ENCODE measurements around the gene DEXI.

Gene DEXI

GRCh38 chr16:10892782-10893318 is 49.4 kb downstream of the DEXI start:
- no peak for DNase-seq
- ATAC-seq, result no peak

DNA sequence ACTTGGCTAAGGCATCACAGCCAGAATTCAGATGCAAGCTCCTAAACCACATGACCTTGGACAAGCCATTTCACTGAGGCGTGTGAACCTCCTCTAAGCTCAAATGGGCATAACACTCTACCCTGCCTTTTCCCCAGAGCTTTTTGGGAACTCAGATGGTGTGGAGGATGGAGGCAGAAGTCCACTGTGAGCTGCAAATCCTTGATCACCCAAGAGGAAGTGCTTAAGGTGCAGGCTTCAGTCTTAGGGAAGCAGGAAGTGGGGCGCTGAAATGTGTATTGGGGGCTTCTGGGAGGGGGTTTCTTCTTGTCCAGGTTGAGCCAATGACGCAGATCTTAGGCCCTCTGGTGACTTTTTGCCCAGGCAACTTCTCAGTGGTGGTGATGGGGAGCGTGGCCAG is 52.4 kb downstream of the DEXI start:
- DNase-seq, result no peak
- ATAC-seq, result no peak

DNA sequence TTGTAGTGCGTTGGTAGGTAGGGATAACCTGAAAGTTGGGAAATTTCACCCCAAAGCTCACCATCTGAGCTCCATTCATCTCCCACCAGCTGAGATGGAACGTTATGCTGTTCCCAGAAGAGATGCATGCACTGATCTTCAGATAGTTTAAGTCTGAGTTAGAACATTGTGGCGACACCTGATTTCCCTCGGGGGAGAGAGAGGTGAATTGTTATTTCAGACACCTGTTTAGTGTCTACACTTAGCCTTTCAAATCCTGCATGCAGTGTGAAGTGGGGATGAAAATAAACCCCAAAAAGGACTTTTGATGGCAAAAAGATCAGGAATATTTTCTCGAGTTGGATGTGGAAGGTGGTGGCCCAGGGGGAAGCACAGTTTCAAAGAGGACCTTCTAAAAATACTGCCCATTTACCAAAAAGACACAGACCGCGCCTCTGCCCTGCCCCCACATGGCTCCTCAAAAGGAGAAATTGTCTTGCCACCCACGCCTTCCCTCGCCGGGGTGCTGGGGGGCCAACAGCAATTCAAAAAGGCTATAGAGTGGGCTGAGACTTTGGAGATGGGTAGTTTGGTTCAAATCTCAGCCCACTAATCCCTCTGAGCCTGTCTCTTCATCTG is 53.8 kb downstream of the DEXI start:
- ATAC-seq (no peak), DNase-seq (no peak)

GRCh38 chr16:10885246-10885645 is 57.0 kb downstream of the DEXI start:
- ATAC-seq (no peak), DNase-seq (no peak)

- no peak for DNase-seq
- ATAC-seq, result no peak
Observed at GRCh38 chr16:10883004-10883403, 59.3 kb downstream of the DEXI start.

- ATAC-seq, result no peak
- no peak for DNase-seq
Observed at GRCh38 chr16:10881479-10882030, 60.7 kb downstream of the DEXI start.

- DNase-seq (no peak), ATAC-seq (no peak)
Observed at GRCh38 chr16:10880594-10881452, 61.4 kb downstream of the DEXI start.

DNA sequence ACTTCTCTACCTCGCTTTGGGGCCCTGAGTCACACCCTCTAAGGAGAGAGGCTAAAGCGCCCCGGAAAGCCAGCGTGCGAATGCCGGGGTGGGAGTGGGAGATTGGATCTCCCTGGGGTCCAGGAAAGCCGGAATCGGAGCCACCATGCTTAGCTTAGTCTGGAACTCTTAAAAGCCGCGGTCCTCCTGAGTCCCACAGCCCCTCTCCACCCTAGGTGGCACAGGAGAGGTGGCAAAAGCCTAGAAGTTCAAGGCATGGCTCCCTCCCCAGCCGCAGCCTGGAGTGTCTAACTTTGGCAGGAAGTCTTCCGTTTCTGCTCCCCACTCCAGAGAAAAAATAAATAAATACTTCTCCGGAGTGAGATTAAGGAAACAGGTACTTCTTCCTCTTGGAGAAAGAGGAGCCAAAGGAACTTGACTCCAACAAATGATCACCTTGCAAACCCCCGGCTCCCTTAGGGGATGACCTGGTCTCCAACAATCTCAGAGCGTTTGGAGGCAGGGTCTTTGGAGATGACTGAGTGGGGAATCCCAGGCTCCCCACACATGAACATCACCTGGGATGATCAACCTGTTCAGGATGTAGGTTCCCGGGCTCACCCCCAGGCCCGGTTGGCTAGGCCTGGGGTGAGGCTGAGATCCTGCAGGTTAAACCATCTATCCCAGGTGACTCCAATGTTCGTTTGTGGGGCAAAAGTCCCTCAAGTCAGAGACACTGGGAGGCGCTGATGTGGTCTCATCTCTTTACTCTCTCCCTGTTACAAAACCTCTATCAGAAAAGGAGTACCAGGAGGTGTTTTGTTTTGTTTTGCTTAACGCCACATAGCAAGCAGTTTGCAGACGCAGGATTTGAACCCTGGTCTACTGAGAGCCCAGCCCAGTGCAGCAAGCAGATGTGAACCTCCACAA is 62.3 kb downstream of the DEXI start:
- DNase-seq (no peak), ATAC-seq (no peak)

Measured in stimulated activated naive CD8-positive, alpha-beta T cell treated with anti-CD3 and anti-CD28 coated beads, Interleukin-15, Interleukin-2, amounts not matched to agents 100 U/mL and 50 U/mL, for 24 hours (primary cell).